ENCODE measurements around the gene NOP9.
"Not testable (repeated sequence)": the region's sequence is repeated elsewhere in the genome, so short reads cannot be mapped to it uniquely, and the experiment has no call there.

The NOP9 gene

DNA sequence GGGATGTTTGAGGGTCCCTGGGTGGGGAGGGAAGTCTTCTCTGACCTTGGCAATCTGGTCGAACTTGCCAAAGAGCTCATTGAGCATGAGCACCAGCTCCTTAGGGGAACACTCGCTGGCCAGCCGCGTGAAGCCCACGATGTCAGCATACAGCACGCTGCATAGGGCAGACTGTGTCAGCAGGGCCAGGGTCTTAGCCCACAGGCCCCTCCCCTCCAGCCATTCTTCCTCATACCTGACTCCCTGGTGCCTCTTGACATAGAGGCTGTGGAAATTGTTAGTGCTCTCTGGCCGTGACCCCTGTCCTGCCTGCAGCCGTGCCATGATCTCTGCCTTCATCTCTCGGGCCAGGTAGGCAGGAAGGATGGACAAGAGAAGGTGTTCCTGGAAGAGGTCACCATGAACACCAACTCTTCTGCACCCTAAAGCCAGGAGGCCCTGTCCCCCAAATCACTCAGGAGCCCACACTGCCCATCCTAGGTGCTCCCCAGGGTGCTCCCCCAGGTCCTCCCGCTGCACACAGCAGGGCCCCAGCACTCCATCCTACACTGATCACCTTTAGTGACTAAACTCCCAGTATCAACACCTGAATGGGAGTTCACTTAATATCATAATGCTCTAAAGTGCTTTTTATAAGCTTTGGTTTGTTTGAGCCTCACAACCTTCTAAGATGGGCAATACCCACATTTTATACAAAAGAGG is 31.5 kb downstream of the NOP9 start:
- no peak for DNase-seq

- no peak for DNase-seq
These were observed 32.1 kb downstream of the NOP9 start for GRCh38 chr14:24331731-24332267.

- no peak for DNase-seq
These were observed 32.8 kb downstream of the NOP9 start for GRCh38 chr14:24332268-24332993.

- DNase-seq = no peak
These were observed 35.0 kb downstream of the NOP9 start, which contains the start of gene ADCY4 for GRCh38 chr14:24334431-24335291. Gene ADCY4, minus strand, starts transcription at chr14:24335071. Its CDS starts 419 bp downstream, at chr14:24334652.

DNA sequence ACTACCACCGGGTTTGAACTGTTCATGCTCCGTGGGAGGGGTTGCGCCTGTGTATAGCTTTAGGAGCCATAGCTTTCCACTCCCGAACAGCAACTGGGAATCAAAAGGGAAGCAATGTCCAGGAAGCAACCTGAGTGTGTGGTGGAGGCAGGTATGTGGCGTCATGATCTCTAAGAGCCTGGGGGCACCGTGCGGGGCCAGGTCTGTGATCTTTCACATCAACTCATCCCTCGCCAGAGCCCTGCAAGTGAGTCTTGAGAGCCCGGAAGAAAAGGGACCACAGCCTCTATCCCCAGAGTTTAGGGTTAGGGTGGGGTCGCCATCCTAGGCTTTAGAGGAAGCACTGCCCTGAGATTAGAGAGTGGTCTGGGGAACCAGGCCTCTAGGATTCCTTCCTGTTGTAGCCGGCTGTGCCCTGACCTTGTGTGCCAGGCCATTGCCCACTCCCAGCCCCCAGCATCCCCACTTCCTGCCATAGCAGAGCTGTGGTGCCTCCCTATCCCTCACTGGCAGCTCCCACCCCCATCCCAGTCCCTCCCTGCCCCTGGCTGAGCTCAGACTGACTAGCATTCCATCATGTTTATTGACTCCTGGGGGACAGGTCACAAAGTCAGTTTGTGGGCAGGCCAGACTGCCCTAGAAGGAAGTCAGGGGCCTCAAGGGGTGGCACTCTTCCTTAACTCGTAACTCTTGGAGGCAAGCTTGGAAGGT is 36.0 kb downstream of the NOP9 start:
- no peak for DNase-seq

GRCh38 chr14:24337144-24337823 is 37.6 kb downstream of the NOP9 start:
- no peak for DNase-seq

DNA sequence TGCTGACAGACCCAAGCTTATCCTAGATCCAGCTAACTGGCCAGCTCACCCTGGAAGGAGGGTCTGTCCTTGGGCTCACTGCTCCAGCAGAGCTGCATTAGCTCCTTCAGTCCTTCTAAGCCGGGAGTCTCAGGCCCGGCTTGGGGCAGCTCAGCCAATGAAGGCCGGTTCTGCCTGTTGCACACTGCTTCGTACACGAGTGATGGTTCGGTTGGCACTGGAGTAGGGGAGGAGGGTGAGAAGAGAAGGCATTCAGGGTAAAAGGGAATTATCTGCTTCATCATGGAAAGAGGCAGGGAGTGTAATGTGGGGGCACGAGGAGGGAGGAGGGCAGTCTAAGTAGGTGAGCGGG is 38.1 kb downstream of the NOP9 start:
- DNase-seq = no peak

GRCh38 chr14:24338843-24339242 is 39.2 kb downstream of the NOP9 start:
- no peak for DNase-seq

DNA sequence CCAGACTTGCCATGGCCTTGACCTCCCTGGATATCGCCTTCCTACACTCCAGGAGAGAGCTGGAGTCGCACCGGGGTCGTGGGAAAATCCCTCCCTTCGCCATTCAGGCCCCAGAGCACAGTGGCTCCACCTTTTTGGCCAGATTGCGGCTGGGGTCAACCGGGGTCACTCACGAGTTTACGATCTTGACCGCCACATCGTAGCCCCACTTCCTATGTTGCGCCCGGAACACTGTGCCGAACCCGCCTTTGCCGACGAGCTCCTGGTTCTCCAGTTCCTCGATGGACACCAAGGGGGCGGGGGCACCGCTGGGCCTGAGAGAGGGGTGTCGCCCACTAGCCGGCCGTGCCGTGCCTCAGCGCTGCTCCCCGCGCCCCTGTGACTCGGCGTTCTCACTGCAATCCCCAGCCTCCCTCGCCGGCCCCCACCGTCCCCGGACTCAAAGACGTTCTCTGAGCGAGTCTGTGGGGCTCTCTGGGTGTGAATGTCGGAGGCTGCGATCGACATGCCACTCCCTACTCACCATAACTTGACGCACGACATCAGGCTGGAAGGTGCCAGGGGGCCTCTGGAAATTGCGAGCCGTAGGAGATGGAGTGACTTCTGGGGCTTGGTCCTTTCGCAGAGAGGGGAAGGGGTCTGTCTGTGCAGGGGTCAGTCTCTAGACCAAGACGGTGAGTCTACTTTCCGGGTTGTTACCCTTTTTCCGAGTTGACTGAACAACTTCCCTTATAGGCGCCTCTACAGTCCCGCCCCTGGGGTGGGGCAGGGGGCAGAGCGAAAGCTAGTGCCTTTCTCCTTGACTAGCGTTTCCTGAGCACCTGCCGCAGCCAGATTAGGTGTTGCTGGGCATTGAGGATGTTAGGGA is 39.9 kb downstream of the NOP9 start, which contains the start of gene RIPK3:
Gene RIPK3, minus strand, starts transcription at position 708 of the 868 bp plus-strand sequence. Its CDS starts 165 bp downstream, at position 543.
- no peak for DNase-seq

DNA sequence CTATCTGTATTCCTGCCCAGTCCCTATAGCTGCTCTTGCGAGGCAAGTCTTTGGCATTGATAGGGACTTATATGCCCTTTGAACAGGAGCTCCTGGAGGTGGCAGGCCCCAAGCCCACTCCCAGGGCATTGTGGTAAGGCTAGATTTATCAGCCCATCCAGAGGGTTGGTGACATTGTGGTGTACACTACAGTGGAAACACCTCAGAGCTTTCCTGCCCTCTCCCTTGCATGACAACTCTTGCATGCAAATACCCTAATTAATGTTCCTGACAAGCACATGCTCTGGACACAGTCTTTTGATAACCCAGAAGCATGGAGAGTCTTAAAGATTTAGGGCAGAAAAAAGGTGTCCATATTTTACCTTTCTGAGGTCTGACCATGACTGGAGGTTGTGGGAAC is 41.0 kb downstream of the NOP9 start:
- DNase-seq = no peak

DNA sequence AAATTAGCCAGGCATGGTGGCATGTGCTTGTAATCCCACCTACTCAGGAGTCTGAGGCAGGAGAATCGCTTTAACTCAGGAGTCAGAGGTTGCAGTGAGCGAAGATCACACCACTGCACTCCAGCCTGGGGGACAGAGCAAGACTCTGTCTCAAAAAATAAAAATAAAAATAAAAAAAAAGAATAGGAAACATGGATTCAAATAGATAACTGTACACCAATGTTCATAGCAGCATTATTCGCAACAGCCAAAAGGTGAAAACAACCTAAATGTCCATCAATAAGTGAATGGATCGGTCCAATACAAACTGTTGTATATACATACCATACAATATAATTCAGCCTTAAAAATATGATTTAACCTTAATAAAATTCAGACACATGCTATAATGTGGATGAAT is 43.2 kb downstream of the NOP9 start:
- DNase-seq = no peak

DNA sequence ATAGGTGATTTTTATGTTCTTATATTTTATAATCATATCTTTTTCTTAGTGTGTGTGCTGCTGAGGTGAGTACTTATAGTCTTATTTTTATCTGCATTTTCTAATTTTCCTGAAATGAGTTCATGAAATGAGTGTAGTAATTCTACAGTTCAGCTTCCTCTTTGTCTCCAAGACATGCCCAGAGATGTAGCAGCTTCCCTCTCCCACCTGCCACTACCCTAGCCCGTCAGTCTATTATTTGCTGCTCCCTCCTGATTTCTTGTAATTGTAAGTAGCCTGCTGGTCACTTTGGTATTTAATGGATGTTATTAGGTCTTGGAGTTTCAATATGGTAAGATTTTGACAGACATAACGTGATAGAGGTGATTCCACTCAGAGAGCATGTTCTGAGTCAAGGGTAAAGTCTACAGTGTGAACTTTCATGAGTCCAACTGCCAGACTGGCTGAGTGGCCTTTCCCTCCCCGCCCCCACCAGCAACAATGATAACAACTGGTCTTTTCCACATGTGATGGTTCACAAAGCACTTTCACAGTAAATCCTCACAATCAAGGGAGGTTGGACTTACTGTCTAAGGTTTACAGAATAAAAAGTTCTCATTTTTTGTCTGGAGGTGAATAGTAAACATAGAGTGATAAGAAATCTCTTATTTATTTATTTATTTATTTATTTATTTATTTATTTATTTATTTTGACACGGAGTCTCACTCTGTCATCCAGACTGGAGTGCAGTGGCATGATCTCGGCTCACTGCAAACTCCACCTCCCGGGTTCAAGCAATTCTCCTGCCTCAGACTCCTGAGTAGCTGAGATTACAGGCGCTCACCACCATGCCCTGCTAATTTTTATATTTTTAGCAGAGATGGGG is 44.4 kb downstream of the NOP9 start:
- no peak for DNase-seq

- DNase-seq = no peak
These were observed 47.5 kb downstream of the NOP9 start for GRCh38 chr14:24347134-24347533.

- DNase-seq = no peak
These were observed 48.5 kb downstream of the NOP9 start for GRCh38 chr14:24348186-24348585.

DNA sequence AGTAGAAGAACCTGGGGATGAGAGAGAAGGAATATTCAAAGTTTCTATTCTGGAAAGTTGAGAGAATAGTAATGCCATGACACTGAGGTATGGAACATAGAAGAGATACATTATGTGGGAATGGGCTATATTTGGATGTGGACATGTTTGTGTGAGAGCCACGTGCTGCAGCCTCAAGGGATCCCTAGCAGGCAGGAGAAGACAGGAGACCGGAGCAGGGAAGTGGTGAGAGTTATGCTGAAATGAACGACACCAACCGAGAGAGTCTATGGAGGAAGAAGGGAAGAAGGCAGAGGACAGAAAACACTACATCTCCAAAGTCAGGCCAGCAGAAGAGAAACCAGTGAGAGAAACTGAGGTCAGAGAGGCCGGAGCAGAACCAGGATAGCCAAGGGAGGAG is 50.1 kb downstream of the NOP9 start:
- no peak for DNase-seq

- DNase-seq = no peak
These were observed 51.9 kb downstream of the NOP9 start for GRCh38 chr14:24351517-24351916.

- no peak for DNase-seq
These were observed 54.2 kb downstream of the NOP9 start for GRCh38 chr14:24353559-24354481.

GRCh38 chr14:24354482-24354825 is 54.8 kb downstream of the NOP9 start:
- not testable (repeated sequence) for DNase-seq

- DNase-seq = no peak
These were observed 55.4 kb downstream of the NOP9 start for GRCh38 chr14:24355009-24355408.

Data from GOT3 (cell line).